ENCODE data around the gene ADGRB2.

DNA sequence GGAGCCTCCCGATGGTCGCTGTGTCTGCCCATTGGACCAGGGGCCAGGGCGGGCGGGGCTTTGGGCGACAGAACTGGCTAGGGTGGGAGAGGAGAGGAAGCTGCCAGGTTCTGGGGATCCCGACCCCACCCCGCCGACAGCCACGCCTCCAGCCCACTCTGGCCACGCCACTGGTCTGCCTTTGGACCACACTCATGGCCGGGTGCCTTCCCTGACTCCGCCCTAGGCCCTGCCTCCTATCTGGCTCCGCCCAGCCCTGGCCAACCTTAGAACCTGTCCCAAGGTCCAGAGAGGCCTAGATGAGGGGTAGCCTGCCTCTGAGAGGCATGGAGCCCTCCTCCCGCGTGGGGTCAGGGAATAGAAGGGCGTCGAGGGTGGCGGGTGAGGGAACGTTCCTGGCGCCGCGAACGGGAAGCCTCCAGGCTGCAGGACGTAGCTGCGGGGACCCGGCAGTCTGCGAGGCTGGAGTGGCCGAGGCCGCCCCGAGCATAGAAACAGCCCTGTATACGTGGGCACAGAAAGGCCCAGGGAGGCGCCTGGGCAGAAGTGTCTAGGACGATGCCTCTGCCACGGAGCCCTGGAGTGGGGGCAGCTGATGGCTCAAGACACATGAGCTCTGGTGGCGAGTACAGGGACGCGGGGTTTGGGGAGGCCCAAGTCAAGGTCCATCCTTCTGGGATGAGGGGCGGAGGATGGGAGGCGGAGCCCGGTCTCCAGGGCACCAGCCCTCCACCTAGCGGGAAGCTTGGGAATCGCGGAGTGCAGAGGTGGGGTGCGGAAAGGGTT is 48.9 kb downstream of the ADGRB2 start:
- no peak for TF ChIP-seq ZNF274 (IDR thresholded peaks at IDR 0.05; ENCODE audit: low read depth, low read length)
- no peak for TF ChIP-seq SUZ12 (IDR thresholded peaks at IDR 0.05; ENCODE audit: extremely low read depth, insufficient read depth, insufficient read length)
- no peak for TF ChIP-seq YY1 (IDR thresholded peaks at IDR 0.05; ENCODE audit: insufficient read depth, insufficient read length)
